Measurements from ENCODE around the gene NETO2.

Gene NETO2

DNA sequence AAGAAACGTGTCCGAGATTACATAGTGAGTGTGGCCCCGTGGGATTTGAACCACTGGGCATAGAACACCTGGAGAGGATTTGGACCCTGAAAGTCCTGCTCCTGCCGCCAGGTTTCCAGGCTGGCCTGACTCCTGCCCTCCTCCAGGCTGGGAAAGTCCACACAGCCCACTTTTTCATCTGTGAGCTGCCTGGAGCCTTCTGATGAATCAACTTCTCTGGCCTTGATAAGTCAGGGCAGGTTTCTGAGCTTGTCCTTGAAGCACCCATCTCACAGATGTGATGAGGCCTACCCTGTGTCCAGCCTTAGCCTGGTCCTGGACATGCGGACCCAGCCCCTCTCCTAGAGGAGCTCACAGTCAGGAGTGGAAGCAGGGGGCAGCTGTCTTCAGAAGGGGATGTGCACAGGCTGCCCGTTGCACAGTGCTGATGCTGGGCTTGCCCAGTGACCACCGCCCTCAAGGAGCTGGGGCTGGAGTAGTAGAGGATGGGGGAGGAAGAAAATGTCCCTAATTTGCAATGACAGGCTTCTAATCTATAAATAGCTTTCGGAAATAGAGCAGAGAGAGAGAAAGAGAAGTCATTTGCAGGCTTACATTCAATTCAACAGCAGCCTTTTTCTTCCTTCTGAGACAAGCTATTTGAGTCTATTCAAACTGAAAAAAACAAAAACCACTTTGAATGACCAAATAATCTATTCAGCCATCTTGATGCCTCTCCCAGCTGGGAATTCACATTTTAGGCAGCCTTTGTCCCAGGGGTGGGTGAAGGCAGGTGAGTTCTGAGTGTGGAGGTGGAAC lies 96.8 kb downstream of the NETO2 start:
- no peak for DNase-seq (ENCODE audit: low spot score)

DNA sequence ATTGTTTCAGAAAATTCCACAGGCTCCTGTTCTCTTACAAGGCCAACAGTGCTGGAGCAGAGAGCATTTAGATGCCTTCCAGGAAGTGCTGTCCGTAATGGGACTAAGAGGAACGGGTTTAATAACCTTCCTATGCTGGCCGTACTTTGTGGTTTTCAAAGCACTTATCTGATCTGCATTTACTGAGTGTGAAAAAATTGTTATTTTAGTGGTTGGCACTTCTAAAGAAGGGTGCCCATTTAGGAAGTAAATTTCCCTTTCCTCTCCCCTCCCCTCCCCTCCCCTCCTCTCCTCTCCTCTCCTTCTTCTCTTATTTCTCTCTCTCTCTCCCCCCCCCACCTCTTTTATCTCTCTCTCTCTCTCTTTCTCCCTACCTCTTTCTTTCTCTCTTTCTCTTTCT lies 98.3 kb downstream of the NETO2 start:
- DNase-seq (ENCODE audit: low spot score) = peak; percentile 5

DNA sequence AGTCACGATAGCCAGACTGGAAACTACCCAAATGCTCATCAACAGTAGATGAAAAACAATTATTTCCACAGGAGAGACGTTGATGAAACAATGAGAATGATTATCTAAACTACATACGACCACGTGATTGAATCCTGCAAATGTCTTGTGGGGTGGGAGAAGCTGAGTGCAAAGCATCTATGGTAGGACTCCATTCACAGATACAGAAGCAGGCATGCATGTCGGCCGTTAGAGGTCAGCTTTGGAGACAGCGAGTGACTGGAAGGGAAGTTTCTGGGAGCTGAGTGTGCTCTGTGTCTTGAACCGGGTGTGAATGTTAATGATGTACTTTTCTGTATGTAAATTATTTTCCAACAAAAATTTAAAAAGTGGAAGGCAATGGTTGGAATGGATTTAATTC lies 98.7 kb downstream of the NETO2 start:
- DNase-seq (ENCODE audit: low spot score) = no peak

DNA sequence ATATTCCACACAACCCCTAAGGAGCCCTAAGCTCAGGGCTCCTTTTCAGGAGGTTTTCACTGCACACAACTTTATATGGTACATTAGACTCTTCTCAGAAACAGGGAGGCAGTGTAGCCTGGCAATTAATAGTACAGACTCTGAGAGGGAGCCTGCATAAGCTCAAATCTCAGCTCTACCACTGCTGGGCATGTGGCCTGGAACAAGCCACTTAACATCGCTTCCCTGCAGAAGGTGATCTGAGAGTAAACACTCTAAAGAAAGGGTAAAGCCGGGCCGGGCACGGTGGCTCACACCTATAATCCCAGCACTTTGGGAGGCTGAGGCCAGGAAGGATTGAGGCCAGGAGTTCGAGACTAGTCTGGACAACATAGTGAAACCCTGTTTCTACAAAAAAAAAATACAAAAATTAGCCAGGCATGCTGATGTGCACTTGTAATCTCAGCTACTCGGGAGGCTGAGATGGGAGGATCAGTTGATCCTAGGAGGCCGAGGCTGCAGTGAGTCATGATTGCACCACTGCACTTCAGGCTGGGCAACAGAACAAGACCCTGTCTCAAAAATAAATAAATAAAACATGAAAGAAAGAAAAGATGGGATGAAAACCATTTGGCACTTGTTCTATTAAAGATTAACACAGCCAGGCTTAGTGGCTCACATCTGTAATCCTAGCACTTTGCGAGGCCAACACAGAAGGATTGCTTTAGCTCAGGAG lies 99.6 kb downstream of the NETO2 start:
- no peak for DNase-seq (ENCODE audit: low spot score)

DNA sequence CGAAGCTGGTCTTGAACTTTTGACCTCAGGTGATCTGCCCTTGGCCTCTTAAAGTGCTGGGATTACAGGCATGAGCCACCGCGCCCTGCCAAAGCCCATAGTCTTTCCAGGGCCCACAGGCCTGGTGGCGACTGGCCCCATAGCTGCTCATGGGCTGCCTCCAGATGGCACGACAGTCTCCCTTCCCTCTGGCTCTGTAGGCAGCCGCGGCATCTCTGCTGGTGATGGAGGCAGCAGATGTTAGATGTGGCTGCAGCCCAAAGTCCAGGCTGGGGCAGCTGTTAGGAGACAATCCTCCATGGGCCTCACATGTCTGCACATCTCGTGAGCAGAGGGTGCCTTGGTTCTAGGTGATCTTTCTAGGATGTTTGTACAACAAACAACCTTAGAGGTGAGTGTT lies 100.5 kb downstream of the NETO2 start:
- no peak for DNase-seq (ENCODE audit: low spot score)

DNA sequence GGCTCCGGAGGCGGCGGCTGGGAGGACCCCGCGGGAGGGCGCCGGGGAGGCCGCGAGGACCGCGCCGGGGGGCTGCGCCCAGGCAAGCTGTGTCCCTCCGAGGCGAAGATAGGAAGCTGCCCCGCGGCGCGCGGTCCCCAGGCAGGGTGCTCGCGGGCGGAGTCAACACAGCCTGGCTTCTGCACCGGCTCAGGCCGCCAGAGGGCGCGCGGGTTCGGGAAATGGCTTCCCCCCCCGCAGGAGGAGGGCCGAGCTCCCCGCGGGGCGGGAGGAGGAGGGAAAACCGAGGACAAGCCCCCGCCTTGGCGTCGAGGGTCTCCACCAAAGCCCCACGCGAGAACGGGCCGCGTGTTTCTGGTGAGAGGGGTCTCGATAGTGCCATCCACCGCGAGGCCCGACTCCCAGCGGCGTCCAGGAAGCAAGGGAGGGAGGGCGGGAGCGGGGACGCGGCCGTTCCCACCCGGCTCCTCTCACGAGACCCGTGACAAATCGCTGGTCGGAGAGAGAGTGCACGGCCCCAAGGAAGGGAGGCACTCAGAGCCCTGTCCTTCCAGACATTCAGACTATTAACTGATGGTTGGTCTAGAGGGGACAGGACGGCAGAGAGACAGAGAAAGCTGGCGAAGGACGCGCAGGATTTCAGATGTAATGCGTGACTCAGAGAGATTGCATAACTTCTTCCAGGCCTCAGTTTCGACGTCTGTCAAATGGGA lies 105.8 kb downstream of the NETO2 start:
- DNase-seq (ENCODE audit: low spot score) = peak; percentile 62

DNA sequence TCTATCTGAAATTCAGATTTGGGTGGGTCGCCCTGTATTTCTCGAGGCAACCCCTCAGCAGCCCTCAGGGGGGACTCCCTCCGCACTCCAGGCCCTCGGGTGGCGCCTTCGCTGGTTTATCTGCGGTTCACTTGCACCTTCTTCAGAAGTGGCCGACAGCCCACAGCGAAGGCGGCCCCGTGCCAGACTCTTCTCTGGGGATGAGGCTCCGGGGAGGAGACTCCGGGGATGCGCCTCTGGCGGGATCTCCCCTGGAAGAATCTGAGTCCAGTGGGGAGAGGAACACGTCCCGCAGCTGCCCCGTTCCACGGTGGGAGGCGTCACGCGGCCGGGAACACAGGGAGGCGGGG lies 106.4 kb downstream of the NETO2 start:
- peak; percentile 10 for DNase-seq (ENCODE audit: low spot score)

DNA sequence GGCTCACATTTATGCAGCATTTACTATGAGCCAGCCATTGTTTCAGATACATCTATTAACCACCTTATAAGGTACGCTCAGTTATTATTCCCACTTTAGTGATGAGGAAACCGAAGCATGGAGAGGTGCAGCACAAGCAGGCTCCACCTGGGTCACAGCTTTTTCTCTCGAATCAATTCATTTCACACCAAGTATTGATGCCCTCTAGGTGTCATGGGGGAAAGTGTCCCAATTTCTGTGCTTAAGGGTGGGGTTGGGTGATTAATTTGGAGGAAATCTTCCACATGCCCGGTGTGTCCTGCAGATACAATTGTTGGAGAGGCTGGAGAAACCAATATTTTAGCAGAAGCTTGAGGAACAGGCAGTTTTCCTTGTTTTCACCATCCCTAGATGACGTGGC lies 107.5 kb downstream of the NETO2 start:
- DNase-seq (ENCODE audit: low spot score) = no peak

DNA sequence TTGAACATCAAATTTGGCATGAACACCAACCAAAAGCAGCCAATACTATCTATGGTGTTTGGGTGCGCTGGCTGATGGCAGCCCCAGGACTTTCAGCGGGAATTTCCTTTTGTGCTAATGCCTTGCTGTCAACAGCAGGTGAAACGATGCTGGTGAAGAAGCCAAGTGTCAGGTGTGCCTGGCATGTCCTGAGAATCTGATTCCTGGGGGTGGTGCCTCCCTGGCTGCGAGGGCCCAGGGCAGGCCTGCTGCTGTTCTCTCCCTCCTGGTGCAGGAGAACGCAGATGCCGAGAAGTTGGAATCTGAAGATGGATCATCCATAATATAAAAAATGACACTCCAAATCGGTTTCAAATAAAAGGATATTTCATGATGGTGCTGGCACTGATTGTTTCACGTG lies 108.3 kb downstream of the NETO2 start:
- DNase-seq (ENCODE audit: low spot score) = no peak

DNA sequence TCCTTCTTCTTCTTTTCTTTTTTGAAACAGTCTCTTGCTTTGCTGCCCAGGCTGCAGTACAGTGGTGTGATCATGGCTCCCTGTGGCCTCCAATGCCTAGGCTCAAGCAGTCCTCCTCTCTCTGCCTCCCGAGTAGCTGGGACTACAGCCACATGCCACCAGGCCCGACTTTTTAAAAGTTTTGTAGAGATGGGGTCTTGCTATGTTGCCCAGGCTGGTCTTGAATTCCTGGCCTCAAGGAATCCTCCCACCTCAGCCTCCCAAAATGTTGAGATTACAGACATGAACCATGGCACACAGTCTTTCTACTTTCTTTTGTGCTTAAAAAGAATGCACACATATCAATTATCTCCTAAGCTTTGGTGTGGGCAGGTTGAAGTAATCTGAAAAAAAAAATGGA lies 109.3 kb downstream of the NETO2 start:
- DNase-seq (ENCODE audit: low spot score) = no peak

DNA sequence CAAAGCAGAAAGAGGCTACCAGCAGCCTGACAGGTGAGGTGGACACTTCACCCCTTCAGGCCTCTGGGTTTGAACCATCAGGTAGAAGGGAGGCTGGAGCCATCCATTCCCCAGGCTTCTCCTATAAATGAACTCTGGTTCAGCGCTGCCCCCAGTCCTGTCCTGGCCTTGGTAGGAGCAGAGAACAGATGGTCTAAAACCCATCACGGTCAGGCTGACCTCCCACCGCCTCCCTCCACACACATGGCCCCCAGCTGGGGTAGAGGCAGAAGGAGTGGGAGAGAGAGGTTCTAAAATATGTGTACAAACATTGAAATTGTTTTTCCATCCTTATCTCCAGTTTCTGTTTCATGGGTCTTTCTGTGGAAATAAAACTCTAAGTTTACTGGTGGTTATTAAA lies 110.6 kb downstream of the NETO2 start:
- no peak for DNase-seq (ENCODE audit: low spot score)

DNA sequence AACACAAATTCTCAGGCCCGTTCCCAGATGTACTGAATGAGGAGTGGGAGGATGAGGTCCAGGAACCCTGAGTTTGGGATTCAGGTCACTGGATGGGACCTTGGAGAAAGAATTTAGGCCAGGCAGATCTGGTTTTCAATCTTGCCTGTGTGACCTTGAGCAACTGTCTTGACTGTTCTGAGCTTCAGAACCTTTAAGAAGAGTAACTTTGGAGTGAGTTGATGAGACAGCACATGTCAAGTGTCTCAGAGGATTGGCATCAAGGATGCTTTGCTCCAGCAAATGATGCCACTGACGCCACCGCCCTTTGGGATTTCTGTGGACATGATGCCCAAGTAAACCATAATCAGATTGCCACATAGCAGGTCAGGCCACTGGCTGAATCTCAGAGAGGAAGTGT lies 114.0 kb downstream of the NETO2 start:
- no peak for DNase-seq (ENCODE audit: low spot score)

DNA sequence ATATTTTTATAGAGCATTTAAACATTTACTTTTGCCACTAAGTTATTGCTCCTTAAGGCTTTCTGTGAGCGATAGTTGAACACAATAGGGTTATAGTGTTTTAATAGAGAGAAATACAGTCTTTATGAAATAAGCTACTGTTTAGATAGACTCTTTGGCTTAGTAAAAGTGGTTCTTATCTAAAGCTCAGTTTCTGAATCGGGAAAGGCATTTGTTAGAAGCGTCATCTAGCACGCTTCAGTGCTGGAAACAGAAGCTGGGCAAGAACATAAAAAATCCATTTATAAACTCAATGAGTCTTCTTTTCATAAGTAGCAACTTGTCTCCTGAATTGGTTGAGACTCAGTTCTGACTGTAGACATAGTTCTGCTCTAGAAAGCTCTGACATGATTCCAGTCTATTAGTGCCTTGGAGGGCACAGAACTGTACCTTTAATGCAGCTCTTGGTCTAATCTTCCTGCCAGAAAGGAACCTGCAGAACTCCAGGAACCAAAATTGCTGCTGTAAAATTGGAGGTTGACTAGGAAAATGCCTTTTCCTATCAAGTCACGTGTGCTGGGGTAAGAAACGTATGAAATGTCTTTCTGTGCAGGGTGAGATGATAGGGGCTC lies 114.9 kb downstream of the NETO2 start:
- DNase-seq (ENCODE audit: low spot score) = no peak

Data from SW480 (cell line).